Measurements from ENCODE around the gene TXNRD1.

- TF ChIP-seq POLR2A (IDR thresholded peaks at IDR 0.05) (no peak), CTCF (IDR thresholded peaks at IDR 0.05) (no peak), EP300 (IDR thresholded peaks at IDR 0.05) (no peak)
These were observed 140.1 kb downstream of the TXNRD1 start for GRCh38 chr12:104355630-104356029.
